ENCODE data around the gene USP13. TPM values are rescaled to one million over a fixed set of nuclear protein-coding genes. Genes with fewer than 3 reads are reported as not detected.

The USP13 gene
- polyA plus RNA-seq: 4.0 and 4.8 TPM in 2 replicates

DNA sequence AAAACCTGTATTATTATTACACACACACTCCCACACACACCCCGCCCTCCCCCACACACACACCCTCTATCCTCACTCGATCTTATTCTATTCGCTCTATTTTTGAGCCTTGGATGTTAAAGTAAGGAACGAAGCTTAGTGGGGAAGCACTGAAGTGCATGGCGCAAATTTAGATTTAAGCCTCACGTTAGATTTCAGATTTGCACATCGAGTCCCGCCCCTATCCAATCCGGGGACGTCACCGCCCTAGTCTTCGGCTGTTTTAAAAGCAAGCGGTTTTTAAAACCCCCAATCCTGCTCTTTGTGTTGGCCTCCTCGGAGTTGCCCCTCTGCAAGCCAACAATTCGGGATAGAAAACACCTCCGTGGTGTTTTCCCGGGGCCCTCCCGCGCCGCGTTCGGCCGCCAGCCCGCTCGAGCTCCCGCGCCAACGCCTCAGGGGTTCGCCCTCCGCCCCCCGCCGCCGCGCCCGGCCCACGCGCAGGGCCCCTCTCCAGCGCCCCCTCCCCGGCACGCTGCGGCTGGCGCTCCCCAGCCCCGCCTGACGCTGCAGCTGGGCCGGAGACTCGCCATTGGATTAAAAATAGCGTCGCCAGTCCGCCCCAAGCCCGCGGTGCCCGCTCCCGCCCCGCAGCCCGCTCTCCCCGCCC, at the start of gene USP13:
Gene USP13 (plus strand): TSS at position 594 of the 649 bp plus-strand sequence. CDS start 186 bp downstream, outside the sequence.

GRCh38 chr3:179604321-179605078, 48.3 kb upstream of the USP13 start, which contains the start of the genes MRPL47 and NDUFB5:
MRPL47 (minus strand) TSS chr3:179604638; CDS start chr3:179604624, 14 bp downstream.
NDUFB5 (plus strand) TSS chr3:179604794; CDS start chr3:179604816, 22 bp downstream.

Other genes with a start within 250 kb of the USP13 start
- 2.2 and 4.8 TPM in 2 replicates for gene GNB4, start 201.6 kb upstream of the USP13 start, polyA plus RNA-seq
- 10.2 and 10.5 TPM in 2 replicates for gene ACTL6A, start 90.1 kb upstream of the USP13 start, polyA plus RNA-seq
- gene MRPL47, start 48.4 kb upstream of the USP13 start, polyA plus RNA-seq: 207 and 261 TPM in 2 replicates
- gene NDUFB5, start 48.2 kb upstream of the USP13 start, polyA plus RNA-seq: 394 and 473 TPM in 2 replicates

All from Purkinje cell (primary cell).